ENCODE measurements around the gene ZNF639.

DNA sequence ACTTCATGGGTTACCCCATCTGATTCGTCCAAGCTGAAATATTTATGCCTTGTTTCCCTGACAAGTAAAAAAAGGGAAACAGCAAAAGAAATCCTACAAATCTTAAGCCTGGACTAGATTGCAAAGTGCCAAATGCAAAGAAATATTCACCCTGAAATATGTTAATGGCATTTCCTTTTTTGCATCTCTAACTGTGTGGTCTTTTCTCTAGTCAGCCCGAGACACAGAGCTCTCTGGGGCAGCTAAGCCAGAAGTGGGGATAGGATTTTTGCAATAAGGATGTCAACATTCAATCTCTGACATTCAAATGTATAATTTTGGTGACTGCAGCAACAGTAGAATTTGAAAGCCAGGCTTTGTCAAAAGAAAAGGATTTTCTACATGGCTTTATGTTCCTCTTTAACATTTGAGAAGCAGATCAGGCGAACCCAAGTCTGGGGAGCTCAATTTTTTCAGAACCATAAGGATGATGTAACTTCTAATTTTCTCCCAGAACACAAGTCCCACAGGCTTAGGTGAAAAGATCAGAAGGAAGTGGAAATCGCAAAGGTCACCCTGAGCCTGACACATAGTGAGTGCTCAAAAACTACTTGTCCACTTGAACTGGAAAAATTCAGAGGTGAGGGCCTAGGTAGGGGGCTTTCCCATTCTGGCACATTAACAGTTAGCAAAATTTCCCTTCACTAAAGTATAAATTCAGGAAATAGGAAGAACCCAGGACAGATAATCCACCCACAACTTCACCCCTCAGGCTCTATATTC, 43.7 kb upstream of the ZNF639 start:
- TF ChIP-seq CTCF (conservative IDR thresholded peaks at IDR 0.05; ENCODE audit: low read depth in 2 of 2): no peak
- TF ChIP-seq CREB1 (CRISPR knock-in tag; IDR thresholded peaks at IDR 0.05; ENCODE audit: low read depth): no peak
- TF ChIP-seq, protein P1, sequence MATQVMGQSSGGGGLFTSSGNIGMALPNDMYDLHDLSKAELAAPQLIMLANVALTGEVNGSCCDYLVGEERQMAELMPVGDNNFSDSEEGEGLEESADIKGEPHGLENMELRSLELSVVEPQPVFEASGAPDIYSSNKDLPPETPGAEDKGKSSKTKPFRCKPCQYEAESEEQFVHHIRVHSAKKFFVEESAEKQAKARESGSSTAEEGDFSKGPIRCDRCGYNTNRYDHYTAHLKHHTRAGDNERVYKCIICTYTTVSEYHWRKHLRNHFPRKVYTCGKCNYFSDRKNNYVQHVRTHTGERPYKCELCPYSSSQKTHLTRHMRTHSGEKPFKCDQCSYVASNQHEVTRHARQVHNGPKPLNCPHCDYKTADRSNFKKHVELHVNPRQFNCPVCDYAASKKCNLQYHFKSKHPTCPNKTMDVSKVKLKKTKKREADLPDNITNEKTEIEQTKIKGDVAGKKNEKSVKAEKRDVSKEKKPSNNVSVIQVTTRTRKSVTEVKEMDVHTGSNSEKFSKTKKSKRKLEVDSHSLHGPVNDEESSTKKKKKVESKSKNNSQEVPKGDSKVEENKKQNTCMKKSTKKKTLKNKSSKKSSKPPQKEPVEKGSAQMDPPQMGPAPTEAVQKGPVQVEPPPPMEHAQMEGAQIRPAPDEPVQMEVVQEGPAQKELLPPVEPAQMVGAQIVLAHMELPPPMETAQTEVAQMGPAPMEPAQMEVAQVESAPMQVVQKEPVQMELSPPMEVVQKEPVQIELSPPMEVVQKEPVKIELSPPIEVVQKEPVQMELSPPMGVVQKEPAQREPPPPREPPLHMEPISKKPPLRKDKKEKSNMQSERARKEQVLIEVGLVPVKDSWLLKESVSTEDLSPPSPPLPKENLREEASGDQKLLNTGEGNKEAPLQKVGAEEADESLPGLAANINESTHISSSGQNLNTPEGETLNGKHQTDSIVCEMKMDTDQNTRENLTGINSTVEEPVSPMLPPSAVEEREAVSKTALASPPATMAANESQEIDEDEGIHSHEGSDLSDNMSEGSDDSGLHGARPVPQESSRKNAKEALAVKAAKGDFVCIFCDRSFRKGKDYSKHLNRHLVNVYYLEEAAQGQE (IDR thresholded peaks at IDR 0.05; ENCODE audit: unreplicated experiment): no peak
- TF ChIP-seq POLR2AphosphoS5 (IDR thresholded peaks at IDR 0.05; ENCODE audit: low read depth): no peak
- TF ChIP-seq EZH2 (IDR thresholded peaks at IDR 0.05; ENCODE audit: low read depth, unreplicated experiment): no peak
- TF ChIP-seq EZH2phosphoT487 (IDR thresholded peaks at IDR 0.05; ENCODE audit: unreplicated experiment): no peak
- TF ChIP-seq ZNF331 (CRISPR knock-in tag; IDR thresholded peaks at IDR 0.05; ENCODE audit: low read depth): no peak
- no peak for TF ChIP-seq NANOG (IDR thresholded peaks at IDR 0.05; ENCODE audit: borderline replicate concordance)
- TF ChIP-seq ZNF114 (CRISPR knock-in tag; IDR thresholded peaks at IDR 0.05): no peak
- TF ChIP-seq, protein P2, sequence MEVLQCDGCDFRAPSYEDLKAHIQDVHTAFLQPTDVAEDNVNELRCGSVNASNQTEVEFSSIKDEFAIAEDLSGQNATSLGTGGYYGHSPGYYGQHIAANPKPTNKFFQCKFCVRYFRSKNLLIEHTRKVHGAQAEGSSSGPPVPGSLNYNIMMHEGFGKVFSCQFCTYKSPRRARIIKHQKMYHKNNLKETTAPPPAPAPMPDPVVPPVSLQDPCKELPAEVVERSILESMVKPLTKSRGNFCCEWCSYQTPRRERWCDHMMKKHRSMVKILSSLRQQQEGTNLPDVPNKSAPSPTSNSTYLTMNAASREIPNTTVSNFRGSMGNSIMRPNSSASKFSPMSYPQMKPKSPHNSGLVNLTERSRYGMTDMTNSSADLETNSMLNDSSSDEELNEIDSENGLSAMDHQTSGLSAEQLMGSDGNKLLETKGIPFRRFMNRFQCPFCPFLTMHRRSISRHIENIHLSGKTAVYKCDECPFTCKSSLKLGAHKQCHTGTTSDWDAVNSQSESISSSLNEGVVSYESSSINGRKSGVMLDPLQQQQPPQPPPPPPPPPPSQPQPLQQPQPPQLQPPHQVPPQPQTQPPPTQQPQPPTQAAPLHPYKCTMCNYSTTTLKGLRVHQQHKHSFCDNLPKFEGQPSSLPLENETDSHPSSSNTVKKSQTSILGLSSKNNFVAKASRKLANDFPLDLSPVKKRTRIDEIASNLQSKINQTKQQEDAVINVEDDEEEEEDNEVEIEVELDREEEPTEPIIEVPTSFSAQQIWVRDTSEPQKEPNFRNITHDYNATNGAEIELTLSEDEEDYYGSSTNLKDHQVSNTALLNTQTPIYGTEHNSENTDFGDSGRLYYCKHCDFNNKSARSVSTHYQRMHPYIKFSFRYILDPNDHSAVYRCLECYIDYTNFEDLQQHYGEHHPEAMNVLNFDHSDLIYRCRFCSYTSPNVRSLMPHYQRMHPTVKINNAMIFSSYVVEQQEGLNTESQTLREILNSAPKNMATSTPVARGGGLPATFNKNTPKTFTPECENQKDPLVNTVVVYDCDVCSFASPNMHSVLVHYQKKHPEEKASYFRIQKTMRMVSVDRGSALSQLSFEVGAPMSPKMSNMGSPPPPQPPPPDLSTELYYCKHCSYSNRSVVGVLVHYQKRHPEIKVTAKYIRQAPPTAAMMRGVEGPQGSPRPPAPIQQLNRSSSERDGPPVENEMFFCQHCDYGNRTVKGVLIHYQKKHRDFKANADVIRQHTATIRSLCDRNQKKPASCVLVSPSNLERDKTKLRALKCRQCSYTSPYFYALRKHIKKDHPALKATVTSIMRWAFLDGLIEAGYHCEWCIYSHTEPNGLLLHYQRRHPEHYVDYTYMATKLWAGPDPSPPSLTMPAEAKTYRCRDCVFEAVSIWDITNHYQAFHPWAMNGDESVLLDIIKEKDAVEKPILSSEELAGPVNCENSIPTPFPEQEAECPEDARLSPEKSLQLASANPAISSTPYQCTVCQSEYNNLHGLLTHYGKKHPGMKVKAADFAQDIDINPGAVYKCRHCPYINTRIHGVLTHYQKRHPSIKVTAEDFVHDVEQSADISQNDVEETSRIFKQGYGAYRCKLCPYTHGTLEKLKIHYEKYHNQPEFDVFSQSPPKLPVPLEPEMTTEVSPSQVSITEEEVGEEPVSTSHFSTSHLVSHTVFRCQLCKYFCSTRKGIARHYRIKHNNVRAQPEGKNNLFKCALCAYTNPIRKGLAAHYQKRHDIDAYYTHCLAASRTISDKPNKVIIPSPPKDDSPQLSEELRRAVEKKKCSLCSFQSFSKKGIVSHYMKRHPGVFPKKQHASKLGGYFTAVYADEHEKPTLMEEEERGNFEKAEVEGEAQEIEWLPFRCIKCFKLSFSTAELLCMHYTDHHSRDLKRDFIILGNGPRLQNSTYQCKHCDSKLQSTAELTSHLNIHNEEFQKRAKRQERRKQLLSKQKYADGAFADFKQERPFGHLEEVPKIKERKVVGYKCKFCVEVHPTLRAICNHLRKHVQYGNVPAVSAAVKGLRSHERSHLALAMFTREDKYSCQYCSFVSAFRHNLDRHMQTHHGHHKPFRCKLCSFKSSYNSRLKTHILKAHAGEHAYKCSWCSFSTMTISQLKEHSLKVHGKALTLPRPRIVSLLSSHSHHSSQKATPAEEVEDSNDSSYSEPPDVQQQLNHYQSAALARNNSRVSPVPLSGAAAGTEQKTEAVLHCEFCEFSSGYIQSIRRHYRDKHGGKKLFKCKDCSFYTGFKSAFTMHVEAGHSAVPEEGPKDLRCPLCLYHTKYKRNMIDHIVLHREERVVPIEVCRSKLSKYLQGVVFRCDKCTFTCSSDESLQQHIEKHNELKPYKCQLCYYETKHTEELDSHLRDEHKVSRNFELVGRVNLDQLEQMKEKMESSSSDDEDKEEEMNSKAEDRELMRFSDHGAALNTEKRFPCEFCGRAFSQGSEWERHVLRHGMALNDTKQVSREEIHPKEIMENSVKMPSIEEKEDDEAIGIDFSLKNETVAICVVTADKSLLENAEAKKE (CRISPR knock-in tag; IDR thresholded peaks at IDR 0.05): no peak
- no peak for TF ChIP-seq STAT1 (IDR thresholded peaks at IDR 0.05; ENCODE audit: unreplicated experiment)
- TF ChIP-seq, protein P3, sequence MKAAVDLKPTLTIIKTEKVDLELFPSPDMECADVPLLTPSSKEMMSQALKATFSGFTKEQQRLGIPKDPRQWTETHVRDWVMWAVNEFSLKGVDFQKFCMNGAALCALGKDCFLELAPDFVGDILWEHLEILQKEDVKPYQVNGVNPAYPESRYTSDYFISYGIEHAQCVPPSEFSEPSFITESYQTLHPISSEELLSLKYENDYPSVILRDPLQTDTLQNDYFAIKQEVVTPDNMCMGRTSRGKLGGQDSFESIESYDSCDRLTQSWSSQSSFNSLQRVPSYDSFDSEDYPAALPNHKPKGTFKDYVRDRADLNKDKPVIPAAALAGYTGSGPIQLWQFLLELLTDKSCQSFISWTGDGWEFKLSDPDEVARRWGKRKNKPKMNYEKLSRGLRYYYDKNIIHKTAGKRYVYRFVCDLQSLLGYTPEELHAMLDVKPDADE (IDR thresholded peaks at IDR 0.05): no peak

All from GM23338 (cell line).